H1 (cell line): ENCODE results near the gene VNN1. TPM values are rescaled to one million over a fixed set of nuclear protein-coding genes. Genes with fewer than 3 reads are reported as not detected.

Source experiments
- CTCF ChIA-PET: fragments of 300-600 bp; sonication (Branson Sonifier 250); formaldehyde crosslinking; loops from one replicate; lab custom pipeline; 2021; ENCODE audit not compliant: partially characterized antibody; lab: Charles Lee
- POLR2A ChIA-PET: fragments of 300-600 bp; sonication (Branson Sonifier 250); formaldehyde crosslinking; loops from one replicate; lab custom pipeline; 2021; ENCODE audit warnings: inconsistent platforms; ENCODE audit not compliant: partially characterized antibody; lab: Charles Lee
- DNase-seq, 2 experiments: peaks; one replicate each; pipeline versions ENCODE4 v3.0.0 to v3.0.0-alpha.2; 2010 to 2022; ENCODE audit warnings: low spot score in 2 of 2, low read depth in 1 of 2, mixed read lengths in 1 of 2
- FAIRE-seq: peaks from 2 replicates; lab custom pipeline; 2011; peaks lifted over from hg19 to GRCh38; lab: Jason Lieb, UNC
- H2AFZ ChIP-seq: 2 replicates; pipeline ENCODE4 v1.8.1; 2012; ENCODE audit warnings: low read length, inconsistent platforms
- H2AK5ac ChIP-seq: 2 replicates; pipeline ENCODE4 v1.6.1; 2013; ENCODE audit warnings: low read depth, low read length
- H2BK120ac ChIP-seq: replicated peaks from 2 replicates; pipeline ENCODE3; 2013; ENCODE audit warnings: low read depth, low read length, inconsistent platforms
- H2BK12ac ChIP-seq: 2 replicates; pipeline ENCODE4 v1.6.1; 2013; ENCODE audit warnings: low read depth, low read length
- H2BK15ac ChIP-seq: 2 replicates; pipeline ENCODE4 v1.6.1; 2013; ENCODE audit warnings: low read length
- H2BK20ac ChIP-seq: 2 replicates; pipeline ENCODE4 v1.6.1; 2013; ENCODE audit warnings: low read length
- H2BK5ac ChIP-seq: 2 replicates; pipeline ENCODE4 v1.6.1; 2013; ENCODE audit warnings: low read depth, low read length
- H3K14ac ChIP-seq: 2 replicates; pipeline ENCODE4 v1.6.1; 2013; ENCODE audit warnings: inconsistent platforms; ENCODE audit not compliant: insufficient read length
- H3K18ac ChIP-seq: 2 replicates; pipeline ENCODE4 v1.6.1; 2013; ENCODE audit warnings: low read length; ENCODE audit errors: extremely low read depth
- H3K23ac ChIP-seq: 2 replicates; pipeline ENCODE4 v1.6.1; 2013; ENCODE audit warnings: inconsistent platforms; ENCODE audit not compliant: insufficient read length
- H3K23me2 ChIP-seq: 2 replicates; pipeline ENCODE4 v1.6.1; 2013; ENCODE audit warnings: low read depth, low read length
- H3K27ac ChIP-seq: 2 replicates; pipeline ENCODE4 v1.6.1; 2011; ENCODE audit warnings: low read depth, low read length, inconsistent platforms
- H3K27me3 ChIP-seq, 4 experiments: replicated peaks in 1 of 4; 1 replicate in 1 of 4; 2 replicates in 3 of 4; pipeline versions ENCODE4 v1.6.1 to v1.8.1; 2011 to 2013; ENCODE audit warnings: low read length in 3 of 4, mild to moderate bottlenecking in 3 of 4, inconsistent platforms in 2 of 4, mixed read lengths in 2 of 4, moderate library complexity in 1 of 4; ENCODE audit not compliant: control insufficient read depth in 3 of 4, insufficient read depth in 3 of 4; ENCODE audit errors: extremely low read depth in 1 of 4
- H3K36me3 ChIP-seq, 4 experiments: 2 replicates each; pipeline versions ENCODE4 v1.6.1 to v1.8.1; 2011 to 2013; ENCODE audit warnings: mild to moderate bottlenecking in 4 of 4, low read length in 3 of 4, moderate library complexity in 2 of 4, control low read depth in 1 of 4, inconsistent platforms in 1 of 4; ENCODE audit not compliant: insufficient read depth in 4 of 4, control insufficient read depth in 2 of 4
- H3K4ac ChIP-seq: replicated peaks from 2 replicates; pipeline ENCODE3; 2013; ENCODE audit warnings: low read length, low read depth, mixed read lengths, inconsistent platforms; ENCODE audit not compliant: insufficient read length
- H3K4me1 ChIP-seq, 4 experiments: replicated peaks in 1 of 4; 1 replicate in 1 of 4; 2 replicates in 3 of 4; pipeline versions ENCODE4 v1.6.1 to v1.8.1; 2011 to 2013; ENCODE audit warnings: low read length in 3 of 4, inconsistent platforms in 2 of 4, mixed read lengths in 1 of 4; ENCODE audit not compliant: insufficient read depth in 4 of 4, control insufficient read depth in 3 of 4
- H3K4me2 ChIP-seq, 2 experiments: 2 replicates each; pipeline versions ENCODE4 v1.6.1 to v1.8.1; 2011 to 2013; ENCODE audit warnings: low read depth in 2 of 2, low read length in 2 of 2, control low read depth in 1 of 2, inconsistent platforms in 1 of 2, mild to moderate bottlenecking in 1 of 2; ENCODE audit not compliant: insufficient read depth in 1 of 2
- H3K4me3 ChIP-seq, 4 experiments: fragments of 200-600, 300-600 bp in 1 of 4; sonication (generic), shearing (Covaris generic), sonication (Bioruptor Twin) in 1 of 4; 2 replicates each; pipeline versions ENCODE4 v1.5.1 to v1.8.1; 2011 to 2016; ENCODE audit warnings: low read length in 4 of 4, low read depth in 3 of 4, control low read depth in 2 of 4, inconsistent platforms in 2 of 4, mild to moderate bottlenecking in 2 of 4, mixed read lengths in 1 of 4, moderate library complexity in 1 of 4; ENCODE audit not compliant: insufficient read depth in 2 of 4; ENCODE audit errors: extremely low read depth in 1 of 4
- H3K56ac ChIP-seq: replicated peaks from 2 replicates; pipeline ENCODE3; 2013; ENCODE audit warnings: low read depth, mild to moderate bottlenecking, mixed read lengths, low read length, inconsistent platforms; ENCODE audit not compliant: insufficient read length
- H3K79me1 ChIP-seq: 2 replicates; pipeline ENCODE4 v1.6.1; 2013; ENCODE audit warnings: low read depth, low read length, control low read depth
- H3K79me2 ChIP-seq, 2 experiments: 2 replicates each; pipeline versions ENCODE4 v1.6.1 to v1.8.1; 2012 to 2013; ENCODE audit warnings: low read length in 2 of 2, mild to moderate bottlenecking in 2 of 2, inconsistent platforms in 1 of 2; ENCODE audit not compliant: insufficient read depth in 2 of 2, control insufficient read depth in 1 of 2
- H3K9ac ChIP-seq, 4 experiments: replicated peaks in 1 of 4; 1 replicate in 1 of 4; 2 replicates in 3 of 4; pipeline versions ENCODE4 v1.6.1 to v1.8.1; 2011 to 2013; ENCODE audit warnings: low read depth in 3 of 4, low read length in 3 of 4, control low read depth in 2 of 4, mild to moderate bottlenecking in 2 of 4, moderate library complexity in 2 of 4, inconsistent platforms in 1 of 4; ENCODE audit errors: extremely low read depth in 1 of 4
- H3K9me3 ChIP-seq, 2 experiments: 2 replicates each; pipeline versions ENCODE4 v1.6.1 to v1.8.1; 2012 to 2013; ENCODE audit warnings: mild to moderate bottlenecking in 2 of 2, moderate library complexity in 2 of 2, control low read depth in 1 of 2, inconsistent platforms in 1 of 2, low read depth in 1 of 2, low read length in 1 of 2, mixed read lengths in 1 of 2; ENCODE audit not compliant: insufficient read depth in 2 of 2
- H4K20me1 ChIP-seq, 2 experiments: replicated peaks in 1 of 2; 2 replicates each; pipeline versions ENCODE3 to v1.8.1; 2011 to 2013; ENCODE audit warnings: inconsistent platforms in 2 of 2, low read length in 2 of 2, mild to moderate bottlenecking in 1 of 2; ENCODE audit not compliant: insufficient read depth in 2 of 2, control insufficient read depth in 1 of 2
- H4K5ac ChIP-seq: 2 replicates; pipeline ENCODE4 v1.6.1; 2013; ENCODE audit warnings: low read length, low read depth, mixed read lengths, inconsistent platforms; ENCODE audit not compliant: insufficient read length
- H4K8ac ChIP-seq: 2 replicates; pipeline ENCODE4 v1.8.0; 2013; ENCODE audit warnings: mild to moderate bottlenecking, moderate library complexity, low read length, inconsistent platforms; ENCODE audit not compliant: insufficient read depth; ENCODE audit errors: extremely low read depth
- H4K91ac ChIP-seq: replicated peaks from 2 replicates; pipeline ENCODE3; 2013; ENCODE audit warnings: low read length, mixed read lengths, inconsistent platforms; ENCODE audit not compliant: insufficient read length
- BACH1 ChIP-seq: IDR thresholded peaks from 2 replicates; pipeline ENCODE4 v1.6.1; 2012; ENCODE audit warnings: low read length, improper control_type of control experiment
- FOSL1 ChIP-seq: IDR thresholded peaks from 2 replicates; pipeline ENCODE4 v1.6.1; 2011; ENCODE audit warnings: mild to moderate bottlenecking, low read depth, low read length, moderate library complexity; ENCODE audit not compliant: insufficient read depth
- GABPA ChIP-seq: IDR thresholded peaks from 2 replicates; pipeline ENCODE4 v1.6.1; 2011; ENCODE audit warnings: mild to moderate bottlenecking, low read length, moderate library complexity, borderline replicate concordance; ENCODE audit not compliant: insufficient read depth
- JUN ChIP-seq: IDR thresholded peaks from 2 replicates; pipeline ENCODE4 v1.6.1; 2011; ENCODE audit warnings: low read depth, mild to moderate bottlenecking, improper control_type of control experiment, low read length
- PHF8 ChIP-seq: fragments of 200-600 bp; sonication (generic); conservative IDR thresholded peaks from 2 replicates; pipeline ENCODE4 v1.7.1; 2012; ENCODE audit warnings: low read depth, mild to moderate bottlenecking, inconsistent platforms, low read length, moderate library complexity
- SP1 ChIP-seq: IDR thresholded peaks from 2 replicates; pipeline ENCODE4 v1.6.1; 2011; ENCODE audit warnings: low read depth, low read length
- SRF ChIP-seq: IDR thresholded peaks from 2 replicates; pipeline ENCODE4 v1.6.1; 2011; ENCODE audit warnings: mild to moderate bottlenecking, low read depth, low read length, moderate library complexity
- TEAD4 ChIP-seq: IDR thresholded peaks from 2 replicates; pipeline ENCODE4 v1.6.1; 2012; ENCODE audit warnings: low read depth, low read length, inconsistent platforms, mixed read lengths
- WGBS, 2 experiments: shearing (Covaris generic) in 1 of 2; methylation state at CpG; one replicate each; pipeline versions ENCODE4 v1.1.6 to v1.1.7; 2013 to 2015; ENCODE audit warnings: low lambda C conversion rate in 2 of 2, mixed read lengths in 2 of 2, inconsistent platforms in 1 of 2, low coverage in 1 of 2, missing lambda C conversion rate in 1 of 2; ENCODE audit not compliant: insufficient replicate concordance in 2 of 2, insufficient coverage in 1 of 2, insufficient read length in 1 of 2; ENCODE audit errors: extremely low coverage in 1 of 2, missing lambda C conversion rate in 1 of 2; 5-methylcytosine and 5-hydroxymethylcytosine counted together
- polyA plus RNA-seq, 7 experiments: library from polyadenylated mRNA; depleted of rRNA in 3 of 7; stranded (reverse) in 5 of 7; unstranded in 2 of 7; fragments of >200 nt in 5 of 7; fragments of 200-250 nt in 2 of 7; gene quantifications; 1 replicate in 5 of 7; 2 replicates in 1 of 7; 4 replicates in 1 of 7; pipeline versions ENCODE4 v1.2.1 to v1.2.3, GENCODE V29; 2011 to 2013; ENCODE audit warnings: missing spikeins in 2 of 7, mixed read lengths in 2 of 7
- total RNA-seq: library from RNA; stranded (reverse); fragmentation: NEBNext Ultra II Directional; extraction: Animal tissue kit (Norgen Biotek cat#: 25700); gene quantifications from 2 replicates; pipeline ENCODE4 v1.2.1, GENCODE V29; 2021
- TF ChIP-seq, protein P1 (sequence below): IDR thresholded peaks from 2 replicates; pipeline ENCODE4 v1.6.1; 2011; ENCODE audit warnings: low read length, improper control_type of control experiment
- TF ChIP-seq, protein P2 (sequence below): IDR thresholded peaks from 2 replicates; pipeline ENCODE4 v1.6.1; 2012; ENCODE audit warnings: inconsistent platforms
- TF ChIP-seq, protein P3 (sequence below), 3 experiments: IDR thresholded peaks; 1 replicate in 2 of 3; 2 replicates in 1 of 3; pipeline versions ENCODE4 v1.5.1 to v1.6.1; 2011; ENCODE audit warnings: low read length in 3 of 3, mild to moderate bottlenecking in 3 of 3, inconsistent platforms in 2 of 3, low read depth in 1 of 3, moderate library complexity in 1 of 3; ENCODE audit not compliant: insufficient read depth in 1 of 3; ENCODE audit errors: control extremely low read depth in 1 of 3

The VNN1 gene
- total and polyA plus RNA-seq, 2 of the 8 experiments (the other 6 are each of a cell fraction or from before 2014, with no cell fraction given) = not detected

DNA sequence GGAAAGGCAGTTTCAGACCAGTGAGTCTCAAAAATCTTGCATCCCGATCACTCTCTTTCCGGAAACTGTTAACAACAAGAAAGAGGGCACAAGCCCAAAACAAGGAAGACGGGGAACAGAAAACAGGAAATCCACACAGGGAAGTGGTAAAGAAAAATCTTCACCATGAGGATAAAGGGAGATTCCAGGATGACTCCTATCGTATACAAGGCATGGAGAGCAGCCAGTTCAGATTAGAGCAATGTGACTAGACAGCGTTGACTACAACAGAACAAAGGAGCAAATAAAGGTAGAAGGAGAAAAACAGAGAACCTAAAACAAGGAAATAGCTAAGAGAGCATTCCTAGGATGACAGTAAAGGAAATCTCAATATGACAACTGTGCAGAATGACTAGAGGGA lies 26.5 kb downstream of the VNN1 start:
- Histone ChIP-seq H2BK120ac (no peak overlapping the region), H3K36me3 (no peaks in the 10 kb centered on the region), H3K27me3 (no peaks in the 10 kb centered on the region), H3K4me2 (no peak overlapping the region), H3K23me2 (no peaks in the 10 kb centered on the region), H2AK5ac (no peak overlapping the region), H3K4me3 (no peak overlapping the region), H3K23ac (no peak overlapping the region), H4K20me1 (no peaks in the 10 kb centered on the region), H2BK5ac (no peak overlapping the region), H3K18ac (no peak overlapping the region), H3K9ac (no peak overlapping the region), H3K4ac (no peak overlapping the region), H3K14ac (no peak overlapping the region), H2AFZ (peak overlapping the region; percentile 62), H3K79me2 (no peaks in the 10 kb centered on the region), H3K9me3 (no peaks in the 10 kb centered on the region), H2BK15ac (no peak overlapping the region), H3K56ac (no peak overlapping the region), H3K27ac (no peak overlapping the region), H4K91ac (no peak overlapping the region), H4K5ac (no peak overlapping the region), H3K4me1 (no peaks in the 10 kb centered on the region), H2BK12ac (no peak overlapping the region), H2BK20ac (no peak overlapping the region), H4K8ac (no peak overlapping the region), H3K79me1 (no peaks in the 10 kb centered on the region)
- ChIA-PET POLR2A (no interaction called here), CTCF (interaction anchor here (1.3 kb wide), 1 partner anchor 89 kb away, joined by 6 read pairs; no protein-coding TSS in a partner anchor)
- no peak for FAIRE-seq
- no peak for DNase-seq
- 92% methylated on average over 5 of the region's 5 CpGs; no CpG with 5 or more reads in 1 of the 2 experiments for WGBS, 2 experiments
- TF ChIP-seq PHF8 (no peak), GABPA (no peak), BACH1 (no peak), SP1 (no peak), JUN (no peak), FOSL1 (no peak), SRF (no peak), TEAD4 (no peak)
- TF ChIP-seq, protein P1, sequence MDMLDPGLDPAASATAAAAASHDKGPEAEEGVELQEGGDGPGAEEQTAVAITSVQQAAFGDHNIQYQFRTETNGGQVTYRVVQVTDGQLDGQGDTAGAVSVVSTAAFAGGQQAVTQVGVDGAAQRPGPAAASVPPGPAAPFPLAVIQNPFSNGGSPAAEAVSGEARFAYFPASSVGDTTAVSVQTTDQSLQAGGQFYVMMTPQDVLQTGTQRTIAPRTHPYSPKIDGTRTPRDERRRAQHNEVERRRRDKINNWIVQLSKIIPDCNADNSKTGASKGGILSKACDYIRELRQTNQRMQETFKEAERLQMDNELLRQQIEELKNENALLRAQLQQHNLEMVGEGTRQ = no peak
- TF ChIP-seq, protein P2, sequence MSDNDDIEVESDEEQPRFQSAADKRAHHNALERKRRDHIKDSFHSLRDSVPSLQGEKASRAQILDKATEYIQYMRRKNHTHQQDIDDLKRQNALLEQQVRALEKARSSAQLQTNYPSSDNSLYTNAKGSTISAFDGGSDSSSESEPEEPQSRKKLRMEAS = no peak
- TF ChIP-seq, protein P3, sequence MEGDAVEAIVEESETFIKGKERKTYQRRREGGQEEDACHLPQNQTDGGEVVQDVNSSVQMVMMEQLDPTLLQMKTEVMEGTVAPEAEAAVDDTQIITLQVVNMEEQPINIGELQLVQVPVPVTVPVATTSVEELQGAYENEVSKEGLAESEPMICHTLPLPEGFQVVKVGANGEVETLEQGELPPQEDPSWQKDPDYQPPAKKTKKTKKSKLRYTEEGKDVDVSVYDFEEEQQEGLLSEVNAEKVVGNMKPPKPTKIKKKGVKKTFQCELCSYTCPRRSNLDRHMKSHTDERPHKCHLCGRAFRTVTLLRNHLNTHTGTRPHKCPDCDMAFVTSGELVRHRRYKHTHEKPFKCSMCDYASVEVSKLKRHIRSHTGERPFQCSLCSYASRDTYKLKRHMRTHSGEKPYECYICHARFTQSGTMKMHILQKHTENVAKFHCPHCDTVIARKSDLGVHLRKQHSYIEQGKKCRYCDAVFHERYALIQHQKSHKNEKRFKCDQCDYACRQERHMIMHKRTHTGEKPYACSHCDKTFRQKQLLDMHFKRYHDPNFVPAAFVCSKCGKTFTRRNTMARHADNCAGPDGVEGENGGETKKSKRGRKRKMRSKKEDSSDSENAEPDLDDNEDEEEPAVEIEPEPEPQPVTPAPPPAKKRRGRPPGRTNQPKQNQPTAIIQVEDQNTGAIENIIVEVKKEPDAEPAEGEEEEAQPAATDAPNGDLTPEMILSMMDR (IDR thresholded peaks at IDR 0.05; ENCODE audit: control extremely low read depth in 1 of 3, insufficient read depth in 1 of 3, low read depth in 1 of 3, low read length in 3 of 3) = no peak
